Testis (tissue), 3 donors: ENCODE data around the gene FNDC4. TPM values are rescaled to one million over a fixed set of nuclear protein-coding genes. Genes with fewer than 3 reads are reported as not detected.

ENCODE experiments used
- DNase-seq: peaks from one replicate; pipeline ENCODE4 v3.0.0-alpha.2; 2019
- H3K27ac ChIP-seq, 2 donors: fragments of 200-600 bp; sonication (generic); one replicate each; pipeline ENCODE4 v1.5.1; 2019
- H3K27me3 ChIP-seq: fragments of 200-600 bp; sonication (generic); one replicate; pipeline ENCODE4 v1.5.1; 2019
- H3K36me3 ChIP-seq: fragments of 200-600 bp; sonication (generic); one replicate; pipeline ENCODE4 v1.5.1; 2017; ENCODE audit warnings: low read depth; ENCODE audit errors: missing control alignments
- H3K4me1 ChIP-seq: fragments of 200-600 bp; sonication (generic); one replicate; pipeline ENCODE4 v1.5.1; 2019
- H3K4me3 ChIP-seq, 2 donors: fragments of 200-600 bp; sonication (generic); one replicate each; pipeline ENCODE4 v1.5.1; 2017 to 2019
- H3K9me3 ChIP-seq: fragments of 200-600 bp; sonication (generic); one replicate; pipeline ENCODE4 v1.5.1; 2017
- POLR2A ChIP-seq: fragments of 450-650 bp; IDR thresholded peaks from one replicate; pipeline ENCODE4 v1.6.1; 2017; ENCODE audit warnings: antibody characterized with exemption, mild to moderate bottlenecking, moderate library complexity
- WGBS, 2 donors: methylation state at CpG; one replicate each; pipeline ENCODE4 v1.1.5; 2018; 5-methylcytosine and 5-hydroxymethylcytosine counted together
- intact Hi-C: fragments of 100-400 bp; cut with DNase I; formaldehyde crosslinking; loops from one replicate; pipeline ENCODE4 v1.15.1; 2023; ENCODE audit warnings: low total_unique reads
- polyA plus RNA-seq: library from polyadenylated mRNA; stranded (reverse); fragments of 350-450 nt; fragmentation: Illumina TruSeq; extraction: RNeasy Lipid Tissue Mini Kit (QIAGEN cat#74804); gene quantifications from one replicate; pipeline ENCODE4 v1.2.3, GENCODE V29; 2014; ENCODE audit warnings: low read depth, low replicate concordance; ENCODE audit not compliant: insufficient read depth
- total RNA-seq, 2 donors: library from RNA; depleted of rRNA; stranded (reverse); fragments of >200 nt; gene quantifications; one replicate each; pipeline ENCODE4 v1.2.3, GENCODE V29; 2016
- TF ChIP-seq, protein P1 (sequence below), 3 experiments: fragments of 450-650 bp in 2 of 3; fragments of 200-600 bp in 1 of 3; sonication (generic) in 1 of 3; IDR thresholded peaks; one replicate each; pipeline ENCODE4 v1.5.1; 2016 to 2019; ENCODE audit warnings: antibody characterized with exemption in 3 of 3, mild to moderate bottlenecking in 2 of 3, moderate library complexity in 1 of 3

Gene FNDC4
- total and polyA plus RNA-seq, 3 donors from 2014 or later, result 23.5 to 39.2 (median 35.9) TPM

- no peaks in the 10 kb centered on the region for H3K36me3 ChIP-seq
- 83 to 90% methylated on average over 4 of the region's 4 CpGs for WGBS, 2 donors
- no peak for DNase-seq
- no peaks in the 10 kb centered on the region for H3K4me1 ChIP-seq
- no peaks in the 10 kb centered on the region for H3K27me3 ChIP-seq
- H3K27ac ChIP-seq, result no peak overlapping the region
- intact Hi-C loops, result no loop called here
- TF ChIP-seq, protein P1, sequence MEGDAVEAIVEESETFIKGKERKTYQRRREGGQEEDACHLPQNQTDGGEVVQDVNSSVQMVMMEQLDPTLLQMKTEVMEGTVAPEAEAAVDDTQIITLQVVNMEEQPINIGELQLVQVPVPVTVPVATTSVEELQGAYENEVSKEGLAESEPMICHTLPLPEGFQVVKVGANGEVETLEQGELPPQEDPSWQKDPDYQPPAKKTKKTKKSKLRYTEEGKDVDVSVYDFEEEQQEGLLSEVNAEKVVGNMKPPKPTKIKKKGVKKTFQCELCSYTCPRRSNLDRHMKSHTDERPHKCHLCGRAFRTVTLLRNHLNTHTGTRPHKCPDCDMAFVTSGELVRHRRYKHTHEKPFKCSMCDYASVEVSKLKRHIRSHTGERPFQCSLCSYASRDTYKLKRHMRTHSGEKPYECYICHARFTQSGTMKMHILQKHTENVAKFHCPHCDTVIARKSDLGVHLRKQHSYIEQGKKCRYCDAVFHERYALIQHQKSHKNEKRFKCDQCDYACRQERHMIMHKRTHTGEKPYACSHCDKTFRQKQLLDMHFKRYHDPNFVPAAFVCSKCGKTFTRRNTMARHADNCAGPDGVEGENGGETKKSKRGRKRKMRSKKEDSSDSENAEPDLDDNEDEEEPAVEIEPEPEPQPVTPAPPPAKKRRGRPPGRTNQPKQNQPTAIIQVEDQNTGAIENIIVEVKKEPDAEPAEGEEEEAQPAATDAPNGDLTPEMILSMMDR (IDR thresholded peaks at IDR 0.05), result no peak
- no peak for TF ChIP-seq POLR2A
- no peak overlapping the region for H3K4me3 ChIP-seq
- H3K9me3 ChIP-seq, result no peaks in the 10 kb centered on the region
Observed at GRCh38 chr2:27502142-27502541, 7.1 kb upstream of the FNDC4 start.

DNA sequence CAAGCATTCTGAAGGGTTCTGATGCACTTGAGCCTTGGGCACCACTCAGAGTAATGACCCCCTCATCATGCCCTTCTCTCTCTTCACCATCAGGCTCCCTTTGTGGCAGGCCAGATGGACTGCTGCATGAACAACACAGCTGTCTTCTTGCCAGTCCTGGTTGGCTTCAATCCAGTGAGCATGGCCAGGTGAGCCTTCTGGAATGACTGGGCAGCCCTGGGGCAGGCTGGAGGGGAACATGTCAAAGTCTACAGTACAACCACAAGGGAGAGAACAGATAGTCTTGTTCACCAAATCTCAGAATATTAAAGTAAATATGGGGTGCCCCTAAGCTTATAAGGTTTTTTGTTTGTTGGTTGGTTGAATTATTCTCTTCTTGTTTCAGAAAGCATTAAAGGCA, 6.0 kb upstream of the FNDC4 start:
- TF ChIP-seq POLR2A, result no peak
- TF ChIP-seq, protein P1 (IDR thresholded peaks at IDR 0.05), result no peak
- Histone ChIP-seq H3K9me3 (no peaks in the 10 kb centered on the region), H3K36me3 (no peaks in the 10 kb centered on the region), H3K27me3 (no peaks in the 10 kb centered on the region), H3K4me3 (no peak overlapping the region), H3K27ac (no peak overlapping the region), H3K4me1 (no peaks in the 10 kb centered on the region)
- DNase-seq, result no peak
- intact Hi-C loops, result no loop called here

GRCh38 chr2:27498975-27499374, 4.0 kb upstream of the FNDC4 start:
- Histone ChIP-seq H3K9me3 (no peaks in the 10 kb centered on the region), H3K36me3 (no peaks in the 10 kb centered on the region), H3K27ac (no peak overlapping the region), H3K4me1 (peaks cover 6% of the 10 kb centered on the region), H3K27me3 (no peaks in the 10 kb centered on the region), H3K4me3 (no peak overlapping the region)
- WGBS, 2 donors, result 67 to 70% methylated on average over 3 of the region's 3 CpGs
- TF ChIP-seq, protein P1 (IDR thresholded peaks at IDR 0.05), result no peak
- no peak for TF ChIP-seq POLR2A
- DNase-seq, result no peak
- intact Hi-C loops, result no loop called here

DNA sequence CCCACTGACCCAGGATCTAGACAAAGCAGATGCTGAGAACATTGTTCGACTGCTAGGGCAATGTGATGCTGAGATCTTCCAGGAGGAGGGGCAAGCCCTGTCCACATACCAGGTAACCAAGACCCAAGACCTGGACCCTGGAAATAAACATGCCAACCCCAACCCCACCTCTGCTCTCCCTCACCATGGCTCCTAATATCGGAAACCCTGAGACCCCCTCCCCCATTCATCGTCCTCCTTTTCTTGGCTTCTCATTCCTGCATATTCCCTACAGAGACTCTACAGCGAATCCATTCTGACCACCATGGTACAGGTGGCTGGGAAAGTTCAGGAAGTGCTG, 2.3 kb upstream of the FNDC4 start:
- H3K4me1 ChIP-seq, result peaks cover 11% of the 10 kb centered on the region
- H3K9me3 ChIP-seq, result no peaks in the 10 kb centered on the region
- intact Hi-C loops, result no loop called here
- TF ChIP-seq POLR2A, result no peak
- TF ChIP-seq, protein P1 (IDR thresholded peaks at IDR 0.05), result no peak
- H3K27me3 ChIP-seq, result no peaks in the 10 kb centered on the region
- no peak for DNase-seq
- WGBS, 2 donors, result 77 to 88% methylated on average over 4 of the region's 4 CpGs
- H3K27ac ChIP-seq, result no peak overlapping the region
- no peaks in the 10 kb centered on the region for H3K36me3 ChIP-seq
- no peak overlapping the region for H3K4me3 ChIP-seq

DNA sequence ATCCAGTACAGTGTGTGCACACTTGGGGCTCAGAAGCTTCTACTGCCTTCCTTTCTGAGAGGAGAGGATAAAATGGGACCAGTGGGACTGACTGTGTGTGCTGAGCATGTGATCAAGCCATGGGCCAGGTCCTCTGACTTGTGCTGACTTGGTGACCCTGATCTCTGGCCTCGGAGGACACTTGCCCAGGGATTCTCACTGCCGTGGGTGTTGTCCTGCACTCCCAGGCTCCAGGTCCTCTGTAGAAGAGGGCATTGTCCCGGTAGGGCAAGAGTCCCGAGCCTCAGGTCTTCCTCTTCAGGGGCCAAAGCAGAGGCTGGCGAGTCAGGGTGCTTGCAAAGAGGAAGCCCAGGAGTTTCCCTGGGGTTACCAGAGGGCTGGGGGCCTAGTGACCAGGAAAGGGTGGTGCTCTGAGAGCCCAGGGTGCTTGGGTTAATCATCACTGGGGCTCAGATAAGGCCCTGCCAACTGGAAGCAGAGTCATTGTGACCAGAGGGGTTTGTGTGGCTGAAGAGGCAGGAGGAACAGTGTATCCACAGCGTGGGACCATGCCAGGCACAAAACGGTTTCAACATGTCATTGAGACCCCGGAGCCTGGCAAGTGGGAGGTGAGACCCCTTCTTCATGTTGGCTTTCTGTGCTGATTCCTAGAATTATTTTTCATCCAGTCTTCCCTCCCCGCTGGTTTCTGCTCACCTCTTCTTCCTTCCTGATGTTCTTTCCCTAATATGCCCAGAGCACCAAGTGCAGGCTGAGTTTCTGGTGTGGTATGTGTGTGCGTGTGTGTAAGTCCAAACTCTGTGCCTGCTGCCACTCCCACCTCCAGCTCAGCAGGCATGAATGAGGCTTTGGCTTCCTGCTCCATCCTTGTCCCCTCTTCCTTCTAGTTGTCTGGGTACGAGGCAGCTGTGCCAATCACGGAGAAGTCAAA, 1.6 kb upstream of the FNDC4 start, which contains the start of gene GCKR:
Gene GCKR (plus strand): TSS at position 483 of the 931 bp plus-strand sequence. CDS start 66 bp downstream, at position 549.
- Histone ChIP-seq H3K4me3 (no peak within 1 kb of the TSS), H3K27ac (no peak within 1 kb of the TSS), H3K27me3 (no peaks in the 10 kb centered on the region), H3K4me1 (peaks cover 11% of the 10 kb centered on the region), H3K9me3 (no peaks in the 10 kb centered on the region), H3K36me3 (no peaks in the 10 kb centered on the region)
- peak; percentile 34 for DNase-seq
- intact Hi-C loops, result no loop called here
- TF ChIP-seq, protein P1 (IDR thresholded peaks at IDR 0.05), result no peak
- no peak for TF ChIP-seq POLR2A
- WGBS, 2 donors, result 75 to 80% methylated on average over 11 to 12 of the region's 12 CpGs
